Progenitor cell of endocrine pancreas (in vitro differentiated cells): ENCODE data around the gene IGSF11. TPM values are rescaled to one million over a fixed set of nuclear protein-coding genes. Genes with fewer than 3 reads are reported as not detected.

Experiments used
- DNase-seq: peaks from one replicate; pipeline ENCODE4 v3.0.0; 2021; ENCODE audit warnings: low spot score; ENCODE audit not compliant: unreplicated experiment
- H3K27ac Mint-ChIP-seq: 2 replicates; pipeline ENCODE4 v1.8.0; 2021; ENCODE audit warnings: mild to moderate bottlenecking, moderate library complexity, mixed read lengths
- H3K27me3 Mint-ChIP-seq: 2 replicates; pipeline ENCODE4 v1.8.0; 2021; ENCODE audit warnings: mixed read lengths
- H3K36me3 Mint-ChIP-seq: 2 replicates; pipeline ENCODE4 v1.8.0; 2022; ENCODE audit warnings: mixed read lengths; ENCODE audit not compliant: insufficient read depth
- H3K4me1 Mint-ChIP-seq: 2 replicates; pipeline ENCODE4 v1.8.0; 2021; ENCODE audit warnings: low read depth, mixed read lengths
- H3K4me3 Mint-ChIP-seq: 2 replicates; pipeline ENCODE4 v1.8.0; 2021; ENCODE audit warnings: low read depth, mild to moderate bottlenecking, moderate library complexity, mixed read lengths
- H3K9me3 Mint-ChIP-seq: 2 replicates; pipeline ENCODE4 v1.8.0; 2021; ENCODE audit warnings: low read depth, mixed read lengths
- total RNA-seq: library from RNA; stranded (reverse); gene quantifications from 2 replicates; pipeline ENCODE4 v1.2.1, GENCODE V29; 2021
- TF ChIP-seq, protein P1 (sequence below): fragments of 200-600 bp; sonication (generic); IDR thresholded peaks from one replicate; pipeline ENCODE4 v1.5.0; 2021; ENCODE audit warnings: antibody characterized with exemption, mild to moderate bottlenecking; ENCODE audit not compliant: unreplicated experiment

IGSF11 gene
- total RNA-seq, 1 donor from 2014 or later = 2.2 TPM

DNA sequence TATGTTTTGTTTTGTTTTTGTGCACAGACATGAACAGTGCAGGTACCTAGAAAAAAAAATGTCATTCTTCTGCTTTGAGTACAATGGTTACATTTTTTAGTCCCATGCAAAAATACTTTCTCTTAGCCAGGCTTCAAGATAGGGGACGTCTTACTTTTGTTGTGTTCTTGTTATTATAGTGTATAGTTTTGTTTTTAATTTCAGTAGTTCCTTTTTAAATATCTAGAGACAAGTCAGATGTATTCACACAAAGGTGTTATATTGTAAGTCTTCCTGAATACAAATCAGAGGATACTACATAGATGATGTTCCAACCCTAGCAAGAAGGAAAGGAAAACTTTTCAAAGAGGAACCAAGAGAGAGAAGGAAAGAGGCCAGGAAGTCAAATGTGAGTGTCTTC lies 28.8 kb upstream of the IGSF11 start:
- H3K4me1 Mint-ChIP-seq = no peaks in the 10 kb centered on the region
- no peak for DNase-seq
- TF ChIP-seq, protein P1, sequence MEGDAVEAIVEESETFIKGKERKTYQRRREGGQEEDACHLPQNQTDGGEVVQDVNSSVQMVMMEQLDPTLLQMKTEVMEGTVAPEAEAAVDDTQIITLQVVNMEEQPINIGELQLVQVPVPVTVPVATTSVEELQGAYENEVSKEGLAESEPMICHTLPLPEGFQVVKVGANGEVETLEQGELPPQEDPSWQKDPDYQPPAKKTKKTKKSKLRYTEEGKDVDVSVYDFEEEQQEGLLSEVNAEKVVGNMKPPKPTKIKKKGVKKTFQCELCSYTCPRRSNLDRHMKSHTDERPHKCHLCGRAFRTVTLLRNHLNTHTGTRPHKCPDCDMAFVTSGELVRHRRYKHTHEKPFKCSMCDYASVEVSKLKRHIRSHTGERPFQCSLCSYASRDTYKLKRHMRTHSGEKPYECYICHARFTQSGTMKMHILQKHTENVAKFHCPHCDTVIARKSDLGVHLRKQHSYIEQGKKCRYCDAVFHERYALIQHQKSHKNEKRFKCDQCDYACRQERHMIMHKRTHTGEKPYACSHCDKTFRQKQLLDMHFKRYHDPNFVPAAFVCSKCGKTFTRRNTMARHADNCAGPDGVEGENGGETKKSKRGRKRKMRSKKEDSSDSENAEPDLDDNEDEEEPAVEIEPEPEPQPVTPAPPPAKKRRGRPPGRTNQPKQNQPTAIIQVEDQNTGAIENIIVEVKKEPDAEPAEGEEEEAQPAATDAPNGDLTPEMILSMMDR = no peak
- no peaks in the 10 kb centered on the region for H3K36me3 Mint-ChIP-seq
- no peak overlapping the region for H3K4me3 Mint-ChIP-seq
- H3K9me3 Mint-ChIP-seq = no peaks in the 10 kb centered on the region
- H3K27ac Mint-ChIP-seq = no peak overlapping the region
- no peaks in the 10 kb centered on the region for H3K27me3 Mint-ChIP-seq

DNA sequence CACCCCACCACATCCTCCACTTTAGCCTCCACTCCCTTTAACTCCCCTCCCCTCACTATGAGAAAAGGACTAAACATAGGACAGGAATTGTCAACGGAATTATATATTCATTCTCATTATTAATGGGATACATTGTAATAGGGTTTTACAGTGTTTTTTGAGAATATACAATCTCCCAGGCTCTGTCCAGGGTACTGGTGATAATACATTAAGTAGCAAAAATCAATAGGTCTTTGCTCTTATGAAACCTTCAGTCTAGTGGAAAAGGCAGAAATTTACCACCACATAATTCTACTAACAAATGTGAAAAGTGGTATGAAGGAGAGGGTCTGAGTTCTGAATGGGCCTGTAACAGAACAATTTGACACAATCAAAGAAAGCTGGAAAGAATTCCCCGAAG lies 28.2 kb upstream of the IGSF11 start:
- Mint-ChIP-seq H3K27ac (no peak overlapping the region), H3K36me3 (no peaks in the 10 kb centered on the region), H3K27me3 (no peaks in the 10 kb centered on the region), H3K4me3 (no peak overlapping the region), H3K9me3 (no peaks in the 10 kb centered on the region), H3K4me1 (no peaks in the 10 kb centered on the region)
- DNase-seq = no peak
- TF ChIP-seq, protein P1 = no peak

DNA sequence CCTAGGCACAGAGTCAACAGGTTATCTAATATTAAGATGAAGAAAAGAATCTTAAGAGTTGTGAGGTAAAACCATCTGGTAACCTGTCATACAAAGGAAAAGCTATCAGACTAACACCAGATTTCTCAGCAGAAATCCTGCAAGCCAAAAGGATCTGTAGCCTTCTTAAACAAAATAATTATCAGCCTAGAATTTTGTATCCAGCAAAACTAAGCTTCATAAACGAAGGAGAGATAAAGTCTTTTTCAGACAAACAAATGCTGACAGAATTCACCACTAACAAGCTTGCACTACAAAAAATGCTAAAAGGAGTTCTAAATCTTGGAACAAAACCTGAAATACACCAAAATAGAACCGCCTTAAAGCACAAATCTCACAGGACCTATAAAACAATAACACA lies 9.9 kb upstream of the IGSF11 start:
- no peak overlapping the region for H3K27ac Mint-ChIP-seq
- H3K36me3 Mint-ChIP-seq = peaks cover 2% of the 10 kb centered on the region
- no peaks in the 10 kb centered on the region for H3K4me1 Mint-ChIP-seq
- H3K27me3 Mint-ChIP-seq = no peaks in the 10 kb centered on the region
- H3K4me3 Mint-ChIP-seq = peak overlapping the region; percentile 72
- DNase-seq = no peak
- peaks cover 17% of the 10 kb centered on the region for H3K9me3 Mint-ChIP-seq
- TF ChIP-seq, protein P1 = no peak

DNA sequence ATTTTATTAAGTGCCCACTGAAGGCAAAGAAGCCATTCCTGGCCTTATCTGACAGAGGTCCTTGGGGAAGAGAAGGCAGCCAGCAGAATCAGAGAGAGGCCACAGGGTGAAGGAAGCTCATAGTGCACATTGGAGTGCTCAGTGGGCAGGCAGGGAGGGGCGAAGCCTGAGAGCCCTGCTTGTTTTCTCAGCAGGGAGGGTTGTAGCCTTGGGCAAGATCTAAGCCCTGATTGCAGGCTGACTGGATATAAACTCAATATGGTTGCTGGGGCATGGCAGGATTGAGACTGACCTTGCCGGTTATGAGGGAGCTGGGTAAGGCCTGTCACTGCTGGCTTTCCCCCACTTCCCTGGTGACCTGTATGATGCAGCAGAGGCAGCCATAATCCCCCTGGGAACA lies 7.5 kb upstream of the IGSF11 start:
- no peak overlapping the region for H3K4me3 Mint-ChIP-seq
- peaks cover 2% of the 10 kb centered on the region for H3K36me3 Mint-ChIP-seq
- no peaks in the 10 kb centered on the region for H3K4me1 Mint-ChIP-seq
- DNase-seq = no peak
- TF ChIP-seq, protein P1 = no peak
- peaks cover 18% of the 10 kb centered on the region for H3K9me3 Mint-ChIP-seq
- H3K27me3 Mint-ChIP-seq = peaks cover 5% of the 10 kb centered on the region
- no peak overlapping the region for H3K27ac Mint-ChIP-seq

DNA sequence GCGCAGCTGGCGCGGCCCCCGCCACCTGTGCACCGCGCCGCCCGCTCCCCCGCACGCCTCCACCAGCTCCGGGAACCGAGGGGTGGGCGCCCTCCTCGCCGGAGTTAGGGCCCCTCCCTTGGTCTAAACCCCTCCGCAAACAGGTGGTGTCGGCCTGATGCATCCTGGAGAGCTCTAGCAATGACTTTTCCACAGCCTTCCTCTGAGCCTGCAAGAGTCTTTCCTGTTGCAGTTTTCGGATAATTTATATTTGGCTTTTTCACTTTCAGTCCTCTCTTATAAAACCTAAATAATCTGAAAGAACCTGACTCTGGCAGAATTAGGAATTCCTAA lies 334 bp upstream of the IGSF11 start:
- Mint-ChIP-seq H3K27me3 (peaks cover 33% of the 10 kb centered on the region), H3K36me3 (no peaks in the 10 kb centered on the region), H3K27ac (no peak overlapping the region), H3K4me1 (peaks cover 4% of the 10 kb centered on the region), H3K4me3 (peak overlapping the region; percentile 97), H3K9me3 (peaks cover 4% of the 10 kb centered on the region)
- DNase-seq = no peak
- TF ChIP-seq, protein P1 = no peak
